H1 (cell line): ENCODE results near the gene STX10. TPM values are rescaled to one million over a fixed set of nuclear protein-coding genes. Genes with fewer than 3 reads are reported as not detected.
A peak's percentile ranks its signal among the peaks of the same experiment; 100 is the strongest.

Experiments used
- CTCF ChIA-PET: fragments of 300-600 bp; sonication (Branson Sonifier 250); formaldehyde crosslinking; loops from one replicate; lab custom pipeline; 2021; ENCODE audit not compliant: partially characterized antibody; lab: Charles Lee
- POLR2A ChIA-PET: fragments of 300-600 bp; sonication (Branson Sonifier 250); formaldehyde crosslinking; loops from one replicate; lab custom pipeline; 2021; ENCODE audit warnings: inconsistent platforms; ENCODE audit not compliant: partially characterized antibody; lab: Charles Lee
- DNase-seq, 2 experiments: peaks; one replicate each; pipeline versions ENCODE4 v3.0.0 to v3.0.0-alpha.2; 2010 to 2022; ENCODE audit warnings: low spot score in 2 of 2, low read depth in 1 of 2, mixed read lengths in 1 of 2
- FAIRE-seq: peaks from 2 replicates; lab custom pipeline; 2011; peaks lifted over from hg19 to GRCh38; lab: Jason Lieb, UNC
- H2AFZ ChIP-seq: 2 replicates; pipeline ENCODE4 v1.8.1; 2012; ENCODE audit warnings: low read length, inconsistent platforms
- H2AK5ac ChIP-seq: 2 replicates; pipeline ENCODE4 v1.6.1; 2013; ENCODE audit warnings: low read depth, low read length
- H2BK120ac ChIP-seq: replicated peaks from 2 replicates; pipeline ENCODE3; 2013; ENCODE audit warnings: low read depth, low read length, inconsistent platforms
- H2BK12ac ChIP-seq: 2 replicates; pipeline ENCODE4 v1.6.1; 2013; ENCODE audit warnings: low read depth, low read length
- H2BK15ac ChIP-seq: 2 replicates; pipeline ENCODE4 v1.6.1; 2013; ENCODE audit warnings: low read length
- H2BK20ac ChIP-seq: 2 replicates; pipeline ENCODE4 v1.6.1; 2013; ENCODE audit warnings: low read length
- H2BK5ac ChIP-seq: 2 replicates; pipeline ENCODE4 v1.6.1; 2013; ENCODE audit warnings: low read depth, low read length
- H3K14ac ChIP-seq: 2 replicates; pipeline ENCODE4 v1.6.1; 2013; ENCODE audit warnings: inconsistent platforms; ENCODE audit not compliant: insufficient read length
- H3K18ac ChIP-seq: 2 replicates; pipeline ENCODE4 v1.6.1; 2013; ENCODE audit warnings: low read length; ENCODE audit errors: extremely low read depth
- H3K23ac ChIP-seq: 2 replicates; pipeline ENCODE4 v1.6.1; 2013; ENCODE audit warnings: inconsistent platforms; ENCODE audit not compliant: insufficient read length
- H3K23me2 ChIP-seq: 2 replicates; pipeline ENCODE4 v1.6.1; 2013; ENCODE audit warnings: low read depth, low read length
- H3K27ac ChIP-seq: 2 replicates; pipeline ENCODE4 v1.6.1; 2011; ENCODE audit warnings: low read depth, low read length, inconsistent platforms
- H3K27me3 ChIP-seq, 4 experiments: replicated peaks in 1 of 4; 1 replicate in 1 of 4; 2 replicates in 3 of 4; pipeline versions ENCODE4 v1.6.1 to v1.8.1; 2011 to 2013; ENCODE audit warnings: low read length in 3 of 4, mild to moderate bottlenecking in 3 of 4, inconsistent platforms in 2 of 4, mixed read lengths in 2 of 4, moderate library complexity in 1 of 4; ENCODE audit not compliant: control insufficient read depth in 3 of 4, insufficient read depth in 3 of 4; ENCODE audit errors: extremely low read depth in 1 of 4
- H3K36me3 ChIP-seq, 4 experiments: 2 replicates each; pipeline versions ENCODE4 v1.6.1 to v1.8.1; 2011 to 2013; ENCODE audit warnings: mild to moderate bottlenecking in 4 of 4, low read length in 3 of 4, moderate library complexity in 2 of 4, control low read depth in 1 of 4, inconsistent platforms in 1 of 4; ENCODE audit not compliant: insufficient read depth in 4 of 4, control insufficient read depth in 2 of 4
- H3K4ac ChIP-seq: replicated peaks from 2 replicates; pipeline ENCODE3; 2013; ENCODE audit warnings: low read length, low read depth, mixed read lengths, inconsistent platforms; ENCODE audit not compliant: insufficient read length
- H3K4me1 ChIP-seq, 4 experiments: replicated peaks in 1 of 4; 1 replicate in 1 of 4; 2 replicates in 3 of 4; pipeline versions ENCODE4 v1.6.1 to v1.8.1; 2011 to 2013; ENCODE audit warnings: low read length in 3 of 4, inconsistent platforms in 2 of 4, mixed read lengths in 1 of 4; ENCODE audit not compliant: insufficient read depth in 4 of 4, control insufficient read depth in 3 of 4
- H3K4me2 ChIP-seq, 2 experiments: 2 replicates each; pipeline versions ENCODE4 v1.6.1 to v1.8.1; 2011 to 2013; ENCODE audit warnings: low read depth in 2 of 2, low read length in 2 of 2, control low read depth in 1 of 2, inconsistent platforms in 1 of 2, mild to moderate bottlenecking in 1 of 2; ENCODE audit not compliant: insufficient read depth in 1 of 2
- H3K4me3 ChIP-seq, 4 experiments: fragments of 200-600, 300-600 bp in 1 of 4; sonication (generic), shearing (Covaris generic), sonication (Bioruptor Twin) in 1 of 4; 2 replicates each; pipeline versions ENCODE4 v1.5.1 to v1.8.1; 2011 to 2016; ENCODE audit warnings: low read length in 4 of 4, low read depth in 3 of 4, control low read depth in 2 of 4, inconsistent platforms in 2 of 4, mild to moderate bottlenecking in 2 of 4, mixed read lengths in 1 of 4, moderate library complexity in 1 of 4; ENCODE audit not compliant: insufficient read depth in 2 of 4; ENCODE audit errors: extremely low read depth in 1 of 4
- H3K56ac ChIP-seq: replicated peaks from 2 replicates; pipeline ENCODE3; 2013; ENCODE audit warnings: low read depth, mild to moderate bottlenecking, mixed read lengths, low read length, inconsistent platforms; ENCODE audit not compliant: insufficient read length
- H3K79me1 ChIP-seq: 2 replicates; pipeline ENCODE4 v1.6.1; 2013; ENCODE audit warnings: low read depth, low read length, control low read depth
- H3K79me2 ChIP-seq, 2 experiments: 2 replicates each; pipeline versions ENCODE4 v1.6.1 to v1.8.1; 2012 to 2013; ENCODE audit warnings: low read length in 2 of 2, mild to moderate bottlenecking in 2 of 2, inconsistent platforms in 1 of 2; ENCODE audit not compliant: insufficient read depth in 2 of 2, control insufficient read depth in 1 of 2
- H3K9ac ChIP-seq, 4 experiments: replicated peaks in 1 of 4; 1 replicate in 1 of 4; 2 replicates in 3 of 4; pipeline versions ENCODE4 v1.6.1 to v1.8.1; 2011 to 2013; ENCODE audit warnings: low read depth in 3 of 4, low read length in 3 of 4, control low read depth in 2 of 4, mild to moderate bottlenecking in 2 of 4, moderate library complexity in 2 of 4, inconsistent platforms in 1 of 4; ENCODE audit errors: extremely low read depth in 1 of 4
- H3K9me3 ChIP-seq, 2 experiments: 2 replicates each; pipeline versions ENCODE4 v1.6.1 to v1.8.1; 2012 to 2013; ENCODE audit warnings: mild to moderate bottlenecking in 2 of 2, moderate library complexity in 2 of 2, control low read depth in 1 of 2, inconsistent platforms in 1 of 2, low read depth in 1 of 2, low read length in 1 of 2, mixed read lengths in 1 of 2; ENCODE audit not compliant: insufficient read depth in 2 of 2
- H4K20me1 ChIP-seq, 2 experiments: replicated peaks in 1 of 2; 2 replicates each; pipeline versions ENCODE3 to v1.8.1; 2011 to 2013; ENCODE audit warnings: inconsistent platforms in 2 of 2, low read length in 2 of 2, mild to moderate bottlenecking in 1 of 2; ENCODE audit not compliant: insufficient read depth in 2 of 2, control insufficient read depth in 1 of 2
- H4K5ac ChIP-seq: 2 replicates; pipeline ENCODE4 v1.6.1; 2013; ENCODE audit warnings: low read length, low read depth, mixed read lengths, inconsistent platforms; ENCODE audit not compliant: insufficient read length
- H4K8ac ChIP-seq: 2 replicates; pipeline ENCODE4 v1.8.0; 2013; ENCODE audit warnings: mild to moderate bottlenecking, moderate library complexity, low read length, inconsistent platforms; ENCODE audit not compliant: insufficient read depth; ENCODE audit errors: extremely low read depth
- H4K91ac ChIP-seq: replicated peaks from 2 replicates; pipeline ENCODE3; 2013; ENCODE audit warnings: low read length, mixed read lengths, inconsistent platforms; ENCODE audit not compliant: insufficient read length
- SIN3A ChIP-seq, 2 experiments: IDR thresholded peaks in 1 of 2; conservative IDR thresholded peaks in 1 of 2; 2 replicates each; pipeline ENCODE4 v1.6.1; 2011 to 2012; ENCODE audit warnings: low read length in 2 of 2, improper control_type of control experiment in 1 of 2, low read depth in 1 of 2, mild to moderate bottlenecking in 1 of 2
- WGBS, 2 experiments: shearing (Covaris generic) in 1 of 2; methylation state at CpG; one replicate each; pipeline versions ENCODE4 v1.1.6 to v1.1.7; 2013 to 2015; ENCODE audit warnings: low lambda C conversion rate in 2 of 2, mixed read lengths in 2 of 2, inconsistent platforms in 1 of 2, low coverage in 1 of 2, missing lambda C conversion rate in 1 of 2; ENCODE audit not compliant: insufficient replicate concordance in 2 of 2, insufficient coverage in 1 of 2, insufficient read length in 1 of 2; ENCODE audit errors: extremely low coverage in 1 of 2, missing lambda C conversion rate in 1 of 2; 5-methylcytosine and 5-hydroxymethylcytosine counted together
- polyA plus RNA-seq, 7 experiments: library from polyadenylated mRNA; depleted of rRNA in 3 of 7; stranded (reverse) in 5 of 7; unstranded in 2 of 7; fragments of >200 nt in 5 of 7; fragments of 200-250 nt in 2 of 7; gene quantifications; 1 replicate in 5 of 7; 2 replicates in 1 of 7; 4 replicates in 1 of 7; pipeline versions ENCODE4 v1.2.1 to v1.2.3, GENCODE V29; 2011 to 2013; ENCODE audit warnings: missing spikeins in 2 of 7, mixed read lengths in 2 of 7
- total RNA-seq: library from RNA; stranded (reverse); fragmentation: NEBNext Ultra II Directional; extraction: Animal tissue kit (Norgen Biotek cat#: 25700); gene quantifications from 2 replicates; pipeline ENCODE4 v1.2.1, GENCODE V29; 2021

Gene STX10
- total and polyA plus RNA-seq, 2 of the 8 experiments (the other 6 are each of a cell fraction or from before 2014, with no cell fraction given), result 53.0 to 80.1 TPM

DNA sequence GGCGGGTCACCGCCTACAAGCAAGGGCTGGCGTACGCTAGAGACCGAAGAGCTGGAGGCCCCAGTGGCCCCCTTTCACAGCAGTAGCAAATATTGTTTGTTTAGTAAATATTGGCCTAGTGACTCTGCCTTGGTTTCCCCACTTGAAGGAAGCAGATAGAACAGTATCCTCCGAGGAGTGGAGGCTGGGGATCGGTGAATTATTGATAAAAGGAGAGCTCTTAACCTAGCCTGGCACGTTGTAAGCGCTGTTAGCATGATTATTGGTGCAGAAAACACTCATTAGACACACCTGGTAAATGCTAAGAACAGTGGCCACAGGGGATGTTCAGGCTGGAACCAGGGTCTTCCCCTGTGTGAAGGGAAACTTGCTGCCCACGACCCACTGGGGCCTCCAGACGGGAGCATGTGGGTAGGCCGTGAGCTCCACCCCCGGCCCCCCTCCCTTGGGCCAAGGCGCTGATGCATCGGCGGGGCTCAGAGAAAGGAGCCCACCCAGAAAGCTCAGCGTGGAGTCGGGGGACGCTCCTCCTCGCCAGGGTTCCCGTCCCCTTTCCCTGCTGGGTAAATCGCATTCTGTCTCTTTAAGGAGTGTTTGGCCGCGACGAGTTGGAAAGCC lies 2.3 kb upstream of the STX10 start:
- Histone ChIP-seq H4K91ac (peak overlapping the region; percentile 90), H4K8ac (peak overlapping the region; percentile 95), H3K4ac (peak overlapping the region; percentile 76), H3K4me3 (peak overlapping the region; percentile 90 to 99 (median 92)), H2BK120ac (peak overlapping the region; percentile 95), H3K23ac (no peak overlapping the region), H4K5ac (peak overlapping the region; percentile 93), H2BK12ac (peak overlapping the region; percentile 94), H4K20me1 (peaks cover 7 to 11% of the 10 kb centered on the region in 2 experiments), H3K27ac (peak overlapping the region; percentile 97), H2AK5ac (peak overlapping the region; percentile 99), H3K4me1 (peaks cover 0 to 10% (median 7%) of the 10 kb centered on the region in 4 experiments), H2BK5ac (peak overlapping the region; percentile 99), H3K23me2 (peaks cover 24% of the 10 kb centered on the region), H3K9me3 (no peaks in the 10 kb centered on the region), H2BK20ac (no peak overlapping the region), H3K4me2 (peak overlapping the region; percentile 77 to 82), H3K18ac (peak overlapping the region; percentile 96), H3K79me2 (peaks cover 17 to 46% of the 10 kb centered on the region in 2 experiments), H2AFZ (no peak overlapping the region), H3K9ac (peak overlapping the region; percentile 91 to 97 (median 94)), H2BK15ac (peak overlapping the region; percentile 92; the same call in 1 of the 2 replicates), H3K14ac (no peak overlapping the region), H3K56ac (peak overlapping the region; percentile 75), H3K36me3 (peaks cover 0 to 7% (median 2%) of the 10 kb centered on the region in 4 experiments; a peak in 2 of 8 replicates), H3K79me1 (peaks cover 8% of the 10 kb centered on the region), H3K27me3 (no peaks in the 10 kb centered on the region; a peak in 2 of 7 replicates)
- ChIA-PET POLR2A (interaction anchor here (0.7 to 9.6 kb wide), 67 partner anchors 10 to 855 kb away, joined by 3 to 530 read pairs (median 4); partner anchors contain the start of genes CALR, LYL1, NACC1 and TRMT1), CTCF (interaction anchor here (0.6 to 2.0 kb wide), 7 partner anchors 12 to 121 kb away, joined by 3 to 9 read pairs (median 6); no protein-coding TSS in a partner anchor)
- 4% methylated on average over 25 of the region's 25 CpGs; no CpG with 5 or more reads in 1 of the 2 experiments for WGBS, 2 experiments
- DNase-seq (no peak), FAIRE-seq (no peak)
- no peak; a peak in 1 of 4 replicates for TF ChIP-seq SIN3A (conservative IDR thresholded peaks at IDR 0.05 in 1 of 2, IDR thresholded peaks at IDR 0.05 in 1 of 2; ENCODE audit: low read depth in 1 of 2, low read length in 2 of 2)
